GM12892 (cell line): ENCODE measurements around the gene PCDHGA10.

Experiments
- DNase-seq: peaks from one replicate; pipeline ENCODE4 v3.0.0; 2011; ENCODE audit not compliant: insufficient read length
- FAIRE-seq: peaks from 2 replicates; lab custom pipeline; 2011; peaks lifted over from hg19 to GRCh38; lab: Jason Lieb, UNC
- POLR2A ChIP-seq: IDR thresholded peaks from 2 replicates; pipeline ENCODE4 v1.6.1; 2011; ENCODE audit warnings: low read depth, low read length, control low read depth
- POLR2AphosphoS5 ChIP-seq: IDR thresholded peaks from 2 replicates; pipeline ENCODE4 v1.6.1; 2011; ENCODE audit warnings: low read depth, low read length, control low read depth
- TAF1 ChIP-seq: IDR thresholded peaks from 2 replicates; pipeline ENCODE4 v1.6.1; 2011; ENCODE audit warnings: low read depth, mild to moderate bottlenecking, control low read depth, low read length, borderline replicate concordance

The PCDHGA10 gene

DNA sequence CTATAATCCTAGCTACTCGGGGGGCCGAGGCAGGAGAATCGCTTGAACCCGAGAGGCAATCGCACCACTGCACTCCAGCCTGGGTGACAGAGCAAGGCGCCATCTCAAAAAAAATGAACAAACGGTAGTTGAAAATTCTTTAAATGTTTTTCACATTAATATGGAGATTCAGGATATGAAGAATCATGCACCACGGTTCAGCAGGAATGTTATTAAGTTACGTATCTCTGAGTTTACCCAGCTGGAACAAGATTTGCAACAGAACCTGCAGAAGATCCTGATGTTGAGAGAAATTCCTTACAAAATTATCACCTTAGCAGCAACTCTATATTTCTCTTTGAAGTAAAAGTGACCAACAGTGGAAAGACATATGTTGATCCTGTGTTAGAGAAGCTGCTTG lies 27.6 kb downstream of the PCDHGA10 start:
- FAIRE-seq (no peak), DNase-seq (no peak)
- TF ChIP-seq POLR2AphosphoS5 (no peak), TAF1 (no peak), POLR2A (no peak)

DNA sequence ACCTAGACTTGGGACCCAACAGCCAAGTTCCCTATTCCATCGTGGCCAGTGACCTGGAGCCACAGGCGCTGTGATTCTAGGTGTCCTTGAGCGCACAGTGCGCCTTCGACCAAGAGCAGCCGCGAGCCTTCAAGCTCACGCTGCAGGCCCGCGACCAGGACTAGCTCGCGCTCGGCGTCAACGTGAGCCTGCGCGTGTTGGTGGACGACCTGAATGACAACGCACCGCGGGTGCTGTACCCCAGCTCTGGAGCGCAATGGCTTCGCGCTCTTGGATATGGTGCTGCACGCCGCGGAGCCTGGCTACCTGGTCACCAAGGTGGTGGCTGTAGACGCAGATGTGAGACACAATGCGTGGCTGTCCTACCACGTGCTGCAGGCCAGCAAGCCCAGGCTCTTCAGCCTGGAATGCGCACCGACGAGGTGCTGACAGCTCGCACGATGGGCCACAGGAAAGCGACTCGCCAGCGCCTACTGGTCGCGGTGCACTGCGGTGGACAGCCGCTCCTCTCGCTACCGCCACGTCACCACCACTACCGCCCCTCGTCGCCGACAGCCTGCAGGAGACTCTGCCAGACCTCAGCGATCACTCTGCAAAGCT lies 28.9 kb downstream of the PCDHGA10 start:
- no peak for DNase-seq
- TF ChIP-seq TAF1 (no peak), POLR2AphosphoS5 (no peak), POLR2A (no peak)
- FAIRE-seq: no peak

DNA sequence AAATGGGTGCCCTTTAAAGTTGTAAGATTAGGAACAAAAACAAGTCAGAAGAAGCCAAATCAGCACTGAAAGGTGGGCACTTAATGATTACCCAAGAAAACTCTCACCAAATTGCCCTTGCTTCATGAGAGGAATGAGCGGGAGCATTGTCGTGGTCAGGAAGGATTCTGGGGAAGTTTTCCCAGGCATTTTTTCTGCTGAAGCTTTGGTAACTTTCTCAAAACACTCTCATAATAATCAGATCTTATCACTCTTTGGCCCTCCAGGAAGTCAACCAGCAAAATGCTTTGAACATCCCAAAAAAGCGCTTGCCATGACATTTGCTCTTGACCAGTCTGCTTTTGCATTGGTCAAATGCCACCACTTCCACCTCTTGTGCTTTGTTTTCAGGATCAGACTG lies 52.6 kb downstream of the PCDHGA10 start:
- no peak for DNase-seq
- TF ChIP-seq POLR2AphosphoS5 (no peak), POLR2A (no peak), TAF1 (no peak)
- no peak for FAIRE-seq
